HuH-7.5 (cell line): ENCODE data around the gene TIMMDC1.

Experiments
- DNase-seq: peaks from one replicate; pipeline ENCODE4 v3.0.0; 2011; ENCODE audit warnings: low spot score

TIMMDC1 gene, protein sequence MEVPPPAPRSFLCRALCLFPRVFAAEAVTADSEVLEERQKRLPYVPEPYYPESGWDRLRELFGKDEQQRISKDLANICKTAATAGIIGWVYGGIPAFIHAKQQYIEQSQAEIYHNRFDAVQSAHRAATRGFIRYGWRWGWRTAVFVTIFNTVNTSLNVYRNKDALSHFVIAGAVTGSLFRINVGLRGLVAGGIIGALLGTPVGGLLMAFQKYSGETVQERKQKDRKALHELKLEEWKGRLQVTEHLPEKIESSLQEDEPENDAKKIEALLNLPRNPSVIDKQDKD

DNA sequence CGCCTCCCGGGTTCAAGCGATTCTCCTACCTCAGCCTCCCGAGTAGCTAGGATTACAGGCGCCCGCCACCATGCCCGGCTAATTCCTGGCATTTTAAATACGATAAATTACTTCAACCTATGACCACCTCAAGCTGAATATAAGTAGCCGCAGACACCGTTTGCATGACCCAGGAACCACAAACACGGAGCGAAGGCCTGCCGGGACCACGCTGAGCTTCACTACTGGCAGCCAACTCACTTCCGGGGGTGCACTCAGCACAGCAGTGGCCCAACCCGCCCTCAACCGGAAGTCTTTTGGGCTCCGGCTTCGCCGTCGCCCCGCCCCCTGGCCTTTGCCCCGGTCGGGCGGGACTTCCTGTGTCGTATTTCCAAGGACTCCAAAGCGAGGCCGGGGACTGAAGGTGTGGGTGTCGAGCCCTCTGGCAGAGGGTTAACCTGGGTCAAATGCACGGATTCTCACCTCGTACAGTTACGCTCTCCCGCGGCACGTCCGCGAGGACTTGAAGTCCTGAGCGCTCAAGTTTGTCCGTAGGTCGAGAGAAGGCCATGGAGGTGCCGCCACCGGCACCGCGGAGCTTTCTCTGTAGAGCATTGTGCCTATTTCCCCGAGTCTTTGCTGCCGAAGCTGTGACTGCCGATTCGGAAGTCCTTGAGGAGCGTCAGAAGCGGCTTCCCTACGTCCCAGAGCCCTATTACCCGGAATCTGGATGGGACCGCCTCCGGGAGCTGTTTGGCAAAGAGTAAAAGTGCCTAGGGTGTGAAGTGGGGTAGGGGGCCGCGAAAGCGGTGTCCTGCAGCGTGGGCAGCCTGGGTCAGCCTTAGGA lies at the start of gene TIMMDC1:
TIMMDC1 (plus strand) TSS at position 362 of the 826 bp plus-strand sequence; CDS start at position 549, 187 bp downstream.
- peak; percentile 90 for DNase-seq

DNA sequence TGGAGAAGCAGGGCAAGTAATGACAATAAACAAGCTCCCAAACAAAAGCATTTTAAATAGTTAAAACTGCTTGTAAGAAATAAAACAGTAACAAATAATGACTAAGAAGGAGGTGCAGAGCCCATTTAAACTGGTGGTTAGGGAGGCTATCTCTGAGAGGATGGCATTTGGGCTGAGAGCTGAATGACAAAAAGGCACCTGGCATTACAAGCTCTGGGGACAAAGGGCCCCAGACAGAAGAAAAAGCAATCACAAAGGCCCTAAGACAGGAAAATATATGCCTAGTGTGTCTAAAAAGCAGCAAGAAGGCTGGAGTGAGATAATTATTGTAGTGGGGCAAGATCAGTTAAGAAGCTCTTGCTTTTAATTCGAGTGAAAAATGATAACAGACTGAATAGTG lies 44.5 kb upstream of the TIMMDC1 start:
- no peak for DNase-seq

DNA sequence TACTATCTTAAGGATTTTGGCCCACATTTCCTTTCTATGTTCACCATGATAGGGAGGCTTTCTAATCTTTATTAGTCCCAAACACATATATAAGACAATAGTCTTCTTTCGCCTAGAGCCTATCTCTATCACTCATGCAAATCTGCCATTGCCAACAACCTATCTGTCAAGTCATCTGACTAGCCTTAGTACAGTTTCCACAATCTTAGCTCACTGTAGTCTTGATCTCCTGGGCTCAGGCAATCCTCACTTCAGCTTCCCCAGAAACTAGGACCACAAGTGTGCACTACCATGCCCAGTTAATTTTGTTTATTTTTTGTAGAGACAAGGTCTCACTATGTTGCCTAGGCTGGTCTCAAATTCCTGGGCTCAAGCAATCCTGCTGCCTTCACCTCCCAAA lies 41.9 kb upstream of the TIMMDC1 start:
- no peak for DNase-seq

DNA sequence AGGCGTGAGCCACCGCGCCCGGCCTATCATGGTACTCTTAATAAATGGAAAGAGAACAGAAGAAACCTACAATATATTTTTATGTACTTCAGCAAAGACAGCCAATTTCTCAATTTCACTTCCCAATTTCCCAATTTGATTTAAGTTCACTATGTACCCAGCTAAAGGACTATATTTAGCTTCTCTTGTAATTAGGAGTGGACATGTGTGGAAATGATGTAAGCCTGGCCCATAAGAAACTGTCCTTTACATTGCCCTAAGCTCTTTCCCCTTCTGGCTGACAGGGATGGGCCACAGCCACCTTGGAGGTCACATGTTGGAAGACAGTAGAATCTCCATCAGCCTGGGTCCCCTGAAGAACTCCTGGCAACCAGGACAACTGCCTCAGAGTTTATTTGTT lies 41.1 kb upstream of the TIMMDC1 start:
- DNase-seq = no peak

DNA sequence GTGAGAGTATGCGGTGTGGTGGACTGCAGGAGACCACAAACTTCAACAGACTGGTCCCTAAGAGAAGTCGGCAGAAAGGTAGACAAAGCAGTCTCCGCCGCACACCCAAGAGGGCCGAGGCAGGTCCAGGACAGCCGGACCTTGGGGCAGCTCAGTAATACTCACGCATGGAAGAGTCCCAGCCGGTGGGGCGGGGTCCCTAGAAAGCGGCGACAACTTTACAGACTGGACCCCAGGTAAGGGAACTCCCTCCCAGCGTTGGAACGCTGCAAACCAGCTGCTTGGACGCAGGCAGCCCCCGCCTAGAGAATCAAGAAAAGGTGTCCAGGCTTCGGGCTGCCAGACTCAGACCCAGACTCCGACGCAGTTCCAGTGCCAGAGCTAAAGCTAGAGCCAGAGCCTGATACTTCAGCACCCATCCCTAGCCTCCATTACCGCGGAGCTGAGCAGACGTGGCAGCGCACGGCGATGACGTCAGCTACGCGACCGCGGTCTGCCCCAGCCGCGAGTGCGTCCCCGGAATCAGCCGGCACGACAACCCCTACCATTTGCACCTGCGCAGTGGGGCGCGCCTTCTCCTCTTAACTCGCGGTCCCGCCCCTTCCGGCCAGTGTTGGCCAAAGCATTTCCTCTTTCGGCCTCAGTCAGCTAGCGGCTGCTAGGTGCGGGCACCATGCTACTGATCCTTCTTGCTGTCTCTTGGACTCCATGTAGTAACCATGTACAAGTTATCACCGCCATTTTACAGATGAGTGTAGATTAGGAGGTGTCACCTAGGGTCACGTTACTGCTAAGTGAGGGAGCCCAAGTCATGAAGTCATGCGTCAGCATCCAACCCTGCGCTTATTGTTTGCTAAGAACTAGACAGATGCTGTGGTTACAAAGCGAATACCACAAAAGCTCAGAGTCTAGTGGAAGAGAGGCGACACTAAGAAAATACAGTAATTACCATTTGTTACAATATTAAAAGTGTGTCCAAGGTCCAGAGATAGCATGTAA lies 34.9 kb upstream of the TIMMDC1 start, which contains the start of gene TMEM39A:
TMEM39A (minus strand) TSS at position 445 of the 999 bp plus-strand sequence. CDS start 1,541 bp downstream, outside the sequence.
- DNase-seq = peak; percentile 96

DNA sequence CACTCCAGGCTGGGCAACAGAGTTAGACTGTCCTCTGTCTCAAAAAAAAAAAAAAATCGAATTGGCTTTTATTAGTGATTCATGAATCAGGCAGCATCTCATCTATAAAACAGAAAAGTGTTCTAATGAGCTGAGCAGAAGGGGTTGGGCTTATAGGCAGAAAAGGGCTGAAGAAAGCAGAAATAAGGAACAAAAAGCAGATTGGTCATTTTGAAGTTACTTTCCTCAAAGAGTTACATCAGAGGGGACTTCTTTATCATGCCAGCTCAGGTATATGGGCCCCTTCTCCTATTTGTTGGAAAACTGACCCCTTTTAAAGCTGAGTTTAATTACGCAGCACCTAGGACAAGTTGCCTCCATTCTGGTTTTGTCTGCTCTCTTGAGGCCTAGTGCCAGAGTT lies 30.3 kb upstream of the TIMMDC1 start:
- no peak for DNase-seq

DNA sequence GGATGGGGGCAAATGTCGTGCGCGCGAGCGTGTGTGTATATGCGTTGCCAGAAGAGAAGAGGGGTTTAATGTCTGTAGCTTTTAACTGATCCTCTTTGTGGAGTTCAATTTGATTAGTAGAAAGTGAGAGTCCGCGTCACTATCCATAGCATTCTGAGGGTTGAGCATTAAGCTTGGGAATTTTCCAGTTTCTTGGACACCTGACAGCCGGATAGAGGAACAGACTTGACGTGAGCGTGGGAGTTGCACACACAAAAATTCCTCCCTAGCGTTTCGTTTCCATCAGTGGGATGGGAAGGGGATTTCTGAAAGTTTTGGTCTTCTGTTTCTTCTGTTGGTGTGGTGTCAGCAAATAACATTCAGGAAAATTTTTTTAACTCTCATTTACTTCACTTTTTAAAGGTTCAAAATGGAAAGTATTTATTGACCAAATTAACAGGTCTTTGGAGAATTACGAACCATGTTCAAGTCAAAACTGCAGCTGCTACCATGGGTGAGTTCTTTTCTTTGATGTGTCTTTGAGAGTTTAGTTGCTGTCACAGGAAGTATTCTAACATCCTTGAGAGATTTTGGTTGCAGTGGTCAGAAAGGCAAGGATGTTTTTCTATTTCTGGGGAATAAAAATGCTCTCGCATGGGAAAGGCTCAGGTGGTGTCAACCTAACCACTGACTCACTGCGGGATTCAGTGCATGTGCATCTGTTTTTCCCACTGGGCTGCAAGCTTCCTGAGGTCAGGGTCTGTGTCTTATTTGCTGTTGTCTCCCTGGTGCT lies 28.7 kb upstream of the TIMMDC1 start:
- no peak for DNase-seq

DNA sequence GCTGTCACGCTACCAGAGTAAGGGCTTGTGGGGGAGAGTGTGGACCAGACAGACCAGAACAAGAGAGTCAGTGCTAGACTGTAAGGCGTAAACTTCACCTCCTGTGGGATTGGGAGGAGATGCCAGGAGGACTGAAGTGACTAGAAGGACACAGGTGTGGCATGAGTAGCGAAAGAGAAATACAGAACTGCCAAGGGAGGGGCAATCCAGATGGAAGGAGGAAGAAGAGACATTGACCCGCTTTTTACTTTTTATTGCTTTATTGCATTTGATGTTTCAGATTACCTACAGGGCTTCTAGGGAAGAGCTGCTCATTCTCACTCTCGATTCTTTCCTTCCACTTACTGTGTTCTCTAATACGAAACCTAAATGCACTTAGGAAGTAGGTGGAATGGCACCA lies 27.5 kb upstream of the TIMMDC1 start:
- no peak for DNase-seq

DNA sequence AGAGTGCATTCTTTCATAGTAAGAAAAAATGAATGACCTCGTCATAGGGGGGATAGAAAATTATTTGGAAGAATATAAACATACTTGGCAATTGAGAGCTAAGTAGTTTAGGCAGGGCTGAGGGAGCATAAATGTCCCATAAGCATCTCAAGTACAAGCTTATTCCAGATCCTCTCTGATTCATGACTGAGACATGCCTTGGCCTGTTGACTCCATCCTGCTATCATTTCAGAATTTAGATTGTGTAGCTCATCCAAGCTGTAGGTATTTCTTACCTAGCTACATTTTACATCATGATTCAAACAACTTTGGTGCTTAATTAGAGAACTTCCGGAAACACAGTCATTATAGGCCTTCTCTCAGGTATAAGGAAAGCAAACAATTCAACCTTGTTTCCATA lies 17.3 kb upstream of the TIMMDC1 start:
- DNase-seq = no peak

DNA sequence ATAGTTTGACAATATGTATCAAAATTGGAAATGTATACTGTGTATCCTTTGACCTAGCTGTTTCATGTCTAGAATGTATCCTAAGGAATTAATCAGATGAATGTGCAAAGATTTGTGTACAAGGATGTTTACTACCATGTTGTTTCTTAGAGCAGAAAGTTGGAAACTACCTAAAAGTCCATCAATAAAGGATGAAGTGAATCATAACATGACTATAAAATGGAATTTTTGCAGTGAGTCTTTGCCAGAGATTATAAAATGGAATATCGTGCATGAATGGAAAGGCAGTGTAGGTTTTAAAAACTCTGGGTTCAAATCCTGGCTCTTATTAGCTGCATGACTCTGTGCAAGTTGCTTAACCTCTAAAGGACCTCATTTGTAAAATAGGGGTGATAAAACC lies 15.2 kb upstream of the TIMMDC1 start:
- DNase-seq = no peak

DNA sequence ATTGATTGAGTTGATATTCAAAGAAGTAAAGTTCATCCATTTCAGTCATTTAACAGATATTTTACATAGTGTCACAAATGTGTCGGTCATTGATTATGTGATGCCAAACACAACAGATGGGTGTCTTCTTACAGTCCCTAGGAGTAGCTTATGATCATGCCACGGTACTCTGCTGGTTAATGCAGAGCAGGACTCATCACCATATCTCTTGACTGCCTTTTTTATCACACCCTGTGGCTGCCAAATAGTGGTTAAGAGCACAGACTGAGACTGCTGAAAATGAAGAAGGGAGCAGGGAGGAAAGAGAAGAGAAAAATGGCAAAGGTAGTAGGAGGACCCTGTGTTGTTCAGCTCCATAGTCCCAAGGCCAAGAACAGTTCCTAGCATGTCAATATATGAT lies 12.8 kb upstream of the TIMMDC1 start:
- DNase-seq = no peak

DNA sequence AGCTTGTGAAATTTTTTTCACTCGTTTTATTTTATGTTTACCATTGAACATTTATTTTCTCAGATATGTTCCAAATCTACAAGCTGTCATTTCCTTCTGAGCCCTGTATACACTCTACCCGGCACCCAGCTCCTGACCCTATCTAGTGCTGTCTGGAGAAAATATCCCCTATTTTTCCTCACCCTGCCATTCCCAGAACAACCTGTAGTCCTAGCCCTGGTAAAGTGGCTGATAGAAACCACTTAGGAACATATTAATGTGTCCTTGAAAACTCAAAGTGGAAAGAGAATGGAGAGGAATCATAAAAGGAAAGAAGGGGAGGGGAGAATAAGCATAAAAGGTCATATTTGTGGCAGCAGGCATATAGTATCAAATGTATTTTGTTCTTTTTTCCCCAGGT lies 8.2 kb upstream of the TIMMDC1 start:
- DNase-seq = no peak

DNA sequence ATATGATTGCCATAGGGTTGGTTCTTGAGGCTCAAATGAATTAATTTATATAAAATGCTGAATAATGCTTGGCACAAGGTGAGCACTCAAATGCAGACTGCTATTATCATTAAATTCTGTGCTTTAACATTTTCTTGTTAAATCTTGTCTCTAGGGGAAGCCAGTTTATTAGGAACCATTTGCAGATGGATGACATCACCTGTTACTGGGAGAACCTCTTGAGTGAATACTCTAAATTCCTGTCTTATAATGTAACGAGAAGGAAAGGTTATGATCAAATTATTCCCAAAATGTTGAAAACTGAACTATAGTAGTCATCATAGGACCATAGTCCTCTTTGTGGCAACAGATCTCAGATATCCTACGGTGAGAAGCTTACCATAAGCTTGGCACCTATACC lies 6.2 kb upstream of the TIMMDC1 start:
- DNase-seq = no peak

DNA sequence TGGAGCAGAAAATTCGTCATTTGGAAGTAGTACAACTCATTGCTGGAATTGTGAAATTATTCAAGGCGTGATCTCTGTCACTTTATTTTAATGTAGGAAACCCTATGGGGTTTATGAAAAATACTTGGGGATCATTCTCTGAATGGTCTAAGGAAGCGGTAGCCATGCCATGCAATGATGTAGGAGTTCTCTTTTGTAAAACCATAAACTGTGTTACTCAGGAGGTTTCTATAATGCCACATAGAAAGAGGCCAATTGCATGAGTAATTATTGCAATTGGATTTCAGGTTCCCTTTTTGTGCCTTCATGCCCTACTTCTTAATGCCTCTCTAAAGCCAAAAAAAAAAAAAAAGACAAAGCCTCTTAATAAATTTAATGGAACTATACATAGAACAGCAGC lies 5.5 kb upstream of the TIMMDC1 start:
- no peak for DNase-seq

DNA sequence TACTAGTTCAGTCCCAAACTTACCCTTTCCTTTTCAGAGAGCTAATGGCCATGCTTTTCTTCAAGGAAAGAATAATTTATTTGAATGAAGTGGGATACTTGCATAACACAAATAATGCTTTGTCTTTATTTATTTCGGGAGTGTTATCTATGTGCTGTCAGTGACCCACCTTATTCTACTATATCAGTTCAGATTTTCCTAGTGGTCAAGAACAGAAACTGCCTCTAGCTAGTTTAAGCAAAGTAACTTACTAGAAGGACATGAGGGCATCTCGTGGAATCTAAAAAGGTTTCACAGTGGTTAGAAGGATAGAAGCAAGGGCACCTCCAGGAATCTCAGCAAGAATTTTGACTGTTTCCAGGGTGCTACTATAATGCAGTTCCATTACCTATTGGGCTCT lies 3.8 kb upstream of the TIMMDC1 start:
- DNase-seq = no peak

DNA sequence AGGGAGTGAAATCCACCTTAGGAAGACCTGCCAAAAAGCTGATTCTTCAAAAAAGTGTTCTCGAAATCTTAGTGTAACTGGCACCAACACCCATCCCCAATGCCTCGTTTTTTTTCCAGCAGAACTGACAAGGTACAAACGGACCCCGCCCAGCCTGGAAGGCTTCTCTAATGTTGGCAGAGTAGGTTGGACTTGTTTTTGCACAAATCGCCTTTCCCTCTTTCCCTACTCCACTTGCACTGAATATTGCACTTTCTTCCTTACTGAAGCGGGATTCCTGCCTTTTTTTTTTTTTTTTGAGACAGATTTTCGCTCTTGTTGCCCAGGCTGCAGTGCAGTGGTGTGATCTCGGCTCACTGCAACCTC lies 544 bp upstream of the TIMMDC1 start:
- no peak for DNase-seq

DNA sequence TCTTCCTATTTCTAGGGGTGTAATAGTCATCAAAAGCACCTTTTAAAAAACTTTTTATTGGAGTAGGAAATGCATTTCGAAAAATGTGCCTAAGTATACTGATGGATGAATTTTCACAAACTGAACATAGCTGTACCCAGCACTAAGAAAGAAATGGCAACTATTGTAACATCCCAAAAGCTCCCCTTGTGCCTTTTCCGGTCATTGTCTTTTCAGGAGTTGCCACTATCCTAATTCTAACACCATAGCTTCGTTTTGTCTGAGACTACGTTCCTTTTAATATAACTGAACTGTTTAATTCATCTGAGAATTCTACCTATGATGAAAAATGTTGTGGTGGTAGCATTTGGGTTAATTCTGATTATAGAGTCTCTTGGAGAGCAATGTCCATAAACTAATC lies 1.9 kb downstream of the TIMMDC1 start:
- DNase-seq = no peak

DNA sequence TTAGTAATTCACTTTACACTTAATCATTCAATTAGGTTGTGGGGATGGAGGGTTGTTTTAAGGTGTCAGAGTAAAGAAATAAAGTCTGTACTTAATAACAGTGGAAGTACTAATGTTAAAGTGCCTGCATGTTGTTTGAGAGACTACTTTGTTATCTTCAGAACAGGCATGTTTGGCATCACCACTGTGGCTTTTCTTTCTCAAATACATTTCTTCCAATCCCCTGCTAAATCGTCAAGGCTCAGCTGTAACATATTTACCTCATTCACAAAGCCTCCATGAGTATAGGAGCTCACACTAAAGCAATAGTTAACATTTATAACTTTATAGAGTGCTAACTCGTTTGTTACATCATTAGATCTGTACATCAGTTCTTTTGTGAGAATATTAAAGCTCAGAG lies 2.6 kb downstream of the TIMMDC1 start:
- DNase-seq = no peak

DNA sequence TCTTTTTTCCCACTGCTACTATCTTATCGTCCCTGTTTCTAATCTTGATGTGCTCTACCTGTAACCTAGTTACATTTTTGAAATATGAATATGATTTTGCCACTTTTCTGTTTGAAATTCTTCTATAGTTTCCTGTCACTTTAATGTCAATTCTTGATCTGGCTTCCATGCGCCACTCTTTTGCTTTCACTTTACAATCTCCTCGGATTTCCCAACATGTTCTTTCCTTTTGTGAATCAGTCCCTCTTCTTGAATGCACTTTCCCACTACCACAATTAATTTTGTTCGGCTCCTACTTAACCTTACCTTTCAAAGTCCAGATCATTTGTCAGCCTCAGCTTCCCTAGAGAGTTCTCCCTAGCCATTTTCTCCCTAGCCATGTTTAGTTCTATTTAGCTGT lies 8.3 kb downstream of the TIMMDC1 start:
- no peak for DNase-seq

DNA sequence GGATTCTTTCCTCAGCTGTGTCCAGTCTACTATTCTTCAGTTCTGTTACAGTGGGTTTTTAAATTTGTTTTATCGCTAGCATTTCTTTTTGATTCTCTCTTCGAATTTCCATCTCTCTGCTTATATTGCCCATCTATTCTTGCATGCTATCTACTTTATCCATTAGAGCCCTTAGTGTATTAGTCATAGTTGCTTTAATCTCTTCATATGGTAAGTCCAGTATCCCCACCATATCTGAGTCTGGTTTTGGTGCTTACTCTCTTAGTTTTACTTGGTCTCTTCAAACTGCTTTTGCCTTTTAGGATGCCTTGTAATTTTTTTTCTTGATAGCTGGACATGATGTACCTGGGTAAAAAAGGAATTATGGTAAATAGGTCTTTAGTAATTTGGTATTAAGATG lies 9.1 kb downstream of the TIMMDC1 start:
- no peak for DNase-seq

DNA sequence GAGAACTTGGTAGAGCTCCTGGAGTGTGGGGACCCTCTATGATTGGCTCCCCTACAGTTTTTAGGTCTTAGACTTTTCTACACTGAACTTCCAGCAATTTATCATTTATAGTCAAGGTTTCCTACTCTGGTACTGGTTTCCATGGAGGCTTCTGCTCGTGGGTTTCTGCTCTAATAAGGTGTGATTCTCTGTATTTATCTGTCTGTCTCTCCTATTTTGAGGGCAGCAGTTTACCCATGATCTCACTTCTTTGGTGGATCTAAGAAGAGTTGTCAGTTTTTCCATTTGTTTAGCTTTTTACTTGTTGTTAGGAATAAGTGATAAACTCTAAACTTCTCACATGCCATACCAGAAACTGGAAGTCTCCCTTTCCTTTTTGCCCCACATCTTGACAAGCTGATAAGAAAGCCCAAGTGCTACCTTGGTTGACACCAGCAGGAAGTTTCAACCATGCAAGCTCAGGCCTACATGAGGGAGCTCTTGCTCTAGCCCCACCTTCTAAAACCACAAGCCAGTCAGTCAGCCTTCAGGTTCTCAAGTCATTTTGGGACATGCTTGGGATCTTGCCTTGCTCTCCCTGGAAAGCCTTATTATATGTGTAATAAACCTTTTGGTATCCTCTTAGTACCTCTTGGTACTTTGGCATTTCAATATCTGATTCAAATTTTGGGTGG lies 10.0 kb downstream of the TIMMDC1 start:
- DNase-seq = no peak
